ENCODE results near the gene RECQL5. TPM values are rescaled to one million over a fixed set of nuclear protein-coding genes. Genes with fewer than 3 reads are reported as not detected.

The RECQL5 gene
- total and polyA plus RNA-seq, 2 of the 8 experiments (the other 6 are each of a cell fraction or from before 2014, with no cell fraction given), result 15.1 to 41.1 TPM

DNA sequence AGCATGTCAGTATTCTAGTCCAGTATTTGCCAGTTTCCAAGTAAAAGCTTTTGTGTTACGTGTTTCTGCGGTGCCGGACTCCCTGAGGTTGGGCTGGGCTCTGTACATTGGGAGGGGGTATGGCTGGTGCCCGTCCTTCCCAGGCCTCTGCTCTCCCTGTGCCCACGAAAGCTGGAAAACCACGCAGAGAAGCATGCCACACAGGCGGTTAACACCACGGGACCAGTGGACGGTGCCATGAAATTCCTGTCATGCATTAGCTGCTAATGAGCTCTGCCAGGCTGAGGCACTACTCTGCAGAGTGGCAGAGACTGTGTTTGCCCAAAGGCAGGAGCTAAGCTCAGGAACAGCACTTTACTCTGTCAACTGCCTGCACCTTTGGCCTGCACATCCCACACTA, 25.6 kb downstream of the RECQL5 start:
- Histone ChIP-seq H3K14ac (ENCODE audit: insufficient read length) (no peak overlapping the region), H3K9me3 (ENCODE audit: insufficient read depth in 2 of 2, low read depth in 1 of 2, low read length in 1 of 2) (no peaks in the 10 kb centered on the region), H4K91ac (replicated peaks; ENCODE audit: insufficient read length, low read length) (no peak overlapping the region), H3K23ac (ENCODE audit: insufficient read length) (no peak overlapping the region), H3K56ac (replicated peaks; ENCODE audit: insufficient read length, low read depth, low read length) (no peak overlapping the region), H3K36me3 (ENCODE audit: control insufficient read depth in 2 of 4, insufficient read depth in 4 of 4, low read length in 3 of 4) (no peaks in the 10 kb centered on the region; a peak in 1 of 8 replicates), H2BK20ac (ENCODE audit: low read length) (no peak overlapping the region), H3K4ac (replicated peaks; ENCODE audit: insufficient read length, low read depth, low read length) (no peak overlapping the region), H2BK15ac (ENCODE audit: low read length) (no peak overlapping the region), H3K27me3 (replicated peaks in 1 of 4; ENCODE audit: control insufficient read depth in 3 of 4, extremely low read depth in 1 of 4, insufficient read depth in 3 of 4, low read length in 3 of 4) (no peaks in the 10 kb centered on the region), H4K8ac (ENCODE audit: extremely low read depth, insufficient read depth, low read length) (no peak overlapping the region), H4K20me1 (replicated peaks in 1 of 2; ENCODE audit: control insufficient read depth in 1 of 2, insufficient read depth in 2 of 2, low read length in 2 of 2) (peaks cover 0 to 4% of the 10 kb centered on the region in 2 experiments), H3K9ac (replicated peaks in 1 of 4; ENCODE audit: extremely low read depth in 1 of 4, low read depth in 3 of 4, low read length in 3 of 4) (no peak overlapping the region), H3K79me2 (ENCODE audit: control insufficient read depth in 1 of 2, insufficient read depth in 2 of 2, low read length in 2 of 2) (no peaks in the 10 kb centered on the region; a peak in 1 of 4 replicates), H3K27ac (ENCODE audit: low read depth, low read length) (no peak overlapping the region), H3K4me2 (ENCODE audit: insufficient read depth in 1 of 2, low read depth in 2 of 2, low read length in 2 of 2) (no peak overlapping the region), H3K79me1 (ENCODE audit: low read depth, low read length) (no peaks in the 10 kb centered on the region; the same call in 1 of the 2 replicates), H3K4me3 (ENCODE audit: extremely low read depth in 1 of 4, insufficient read depth in 2 of 4, low read depth in 3 of 4, low read length in 4 of 4) (no peak overlapping the region), H3K23me2 (ENCODE audit: low read depth, low read length) (no peaks in the 10 kb centered on the region), H2BK5ac (ENCODE audit: low read depth, low read length) (no peak overlapping the region), H3K18ac (ENCODE audit: extremely low read depth, low read length) (no peak overlapping the region), H4K5ac (ENCODE audit: insufficient read length, low read depth, low read length) (no peak overlapping the region), H2BK120ac (replicated peaks; ENCODE audit: low read depth, low read length) (no peak overlapping the region), H3K4me1 (replicated peaks in 1 of 4; ENCODE audit: control insufficient read depth in 3 of 4, insufficient read depth in 4 of 4, low read length in 3 of 4) (peaks cover 5 to 16% (median 10%) of the 10 kb centered on the region in 4 experiments), H2BK12ac (ENCODE audit: low read depth, low read length) (no peak overlapping the region), H2AK5ac (ENCODE audit: low read depth, low read length) (no peak overlapping the region), H2AFZ (ENCODE audit: low read length) (no peak overlapping the region)
- FAIRE-seq (no peak), DNase-seq (ENCODE audit: low read depth in 1 of 2, low spot score in 2 of 2) (no peak)
- 92% methylated on average over 9 of the region's 9 CpGs; no CpG with 5 or more reads in 1 of the 2 experiments for WGBS, 2 experiments (ENCODE audit: extremely low coverage in 1 of 2, insufficient coverage in 1 of 2, insufficient read length in 1 of 2, insufficient replicate concordance in 2 of 2, low coverage in 1 of 2, low lambda C conversion rate in 2 of 2, missing lambda C conversion rate in 1 of 2)
- POLR2A ChIA-PET (ENCODE audit: partially characterized antibody), result interaction anchor here (0.6 to 2.2 kb wide), 5 partner anchors 11 to 143 kb away, joined by 3 to 9 read pairs (median 3); partner anchors contain the start of gene UNK
- CTCF ChIA-PET (ENCODE audit: partially characterized antibody), result interaction anchor here (0.6 to 59.2 kb wide), 7 partner anchors 3 to 401 kb away, joined by 3 to 2200 read pairs (median 4); partner anchors contain the start of genes RECQL5, SAP30BP and SMIM5
- TF ChIP-seq YY1 (IDR thresholded peaks at IDR 0.05; ENCODE audit: low read depth, low read length) (no peak), CHD2 (IDR thresholded peaks at IDR 0.05; ENCODE audit: low read length) (no peak), CBX8 (IDR thresholded peaks at IDR 0.05; ENCODE audit: borderline replicate concordance, low read depth, low read length) (no peak), ZNF274 (IDR thresholded peaks at IDR 0.05; ENCODE audit: borderline replicate concordance, extremely low read depth, low read length) (no peak)
- TF ChIP-seq, protein P1, sequence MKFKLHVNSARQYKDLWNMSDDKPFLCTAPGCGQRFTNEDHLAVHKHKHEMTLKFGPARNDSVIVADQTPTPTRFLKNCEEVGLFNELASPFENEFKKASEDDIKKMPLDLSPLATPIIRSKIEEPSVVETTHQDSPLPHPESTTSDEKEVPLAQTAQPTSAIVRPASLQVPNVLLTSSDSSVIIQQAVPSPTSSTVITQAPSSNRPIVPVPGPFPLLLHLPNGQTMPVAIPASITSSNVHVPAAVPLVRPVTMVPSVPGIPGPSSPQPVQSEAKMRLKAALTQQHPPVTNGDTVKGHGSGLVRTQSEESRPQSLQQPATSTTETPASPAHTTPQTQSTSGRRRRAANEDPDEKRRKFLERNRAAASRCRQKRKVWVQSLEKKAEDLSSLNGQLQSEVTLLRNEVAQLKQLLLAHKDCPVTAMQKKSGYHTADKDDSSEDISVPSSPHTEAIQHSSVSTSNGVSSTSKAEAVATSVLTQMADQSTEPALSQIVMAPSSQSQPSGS (IDR thresholded peaks at IDR 0.05; ENCODE audit: low read length), result no peak

Data from H1 (cell line).